NK-92 (cell line): ENCODE measurements around the gene IL4I1.

Experiments used
- DNase-seq: peaks from one replicate; lab custom pipeline; 2025; ENCODE audit not compliant: unreplicated experiment; lab: John Stamatoyannopoulos, UW

Gene IL4I1

GRCh38 chr19:49924004-49924880 lies 27.6 kb upstream of the IL4I1 start:
- DNase-seq = no peak

GRCh38 chr19:49923055-49924003 lies 26.6 kb upstream of the IL4I1 start:
- no peak for DNase-seq

- DNase-seq = no peak
Observed at GRCh38 chr19:49921871-49922795, 25.4 kb upstream of the IL4I1 start.

- no peak for DNase-seq
Observed at GRCh38 chr19:49920624-49921363, 24.1 kb upstream of the IL4I1 start.

- no peak for DNase-seq
Observed at GRCh38 chr19:49918089-49918488, 21.4 kb upstream of the IL4I1 start.

GRCh38 chr19:49916839-49917733 lies 20.4 kb upstream of the IL4I1 start:
- DNase-seq = no peak

DNA sequence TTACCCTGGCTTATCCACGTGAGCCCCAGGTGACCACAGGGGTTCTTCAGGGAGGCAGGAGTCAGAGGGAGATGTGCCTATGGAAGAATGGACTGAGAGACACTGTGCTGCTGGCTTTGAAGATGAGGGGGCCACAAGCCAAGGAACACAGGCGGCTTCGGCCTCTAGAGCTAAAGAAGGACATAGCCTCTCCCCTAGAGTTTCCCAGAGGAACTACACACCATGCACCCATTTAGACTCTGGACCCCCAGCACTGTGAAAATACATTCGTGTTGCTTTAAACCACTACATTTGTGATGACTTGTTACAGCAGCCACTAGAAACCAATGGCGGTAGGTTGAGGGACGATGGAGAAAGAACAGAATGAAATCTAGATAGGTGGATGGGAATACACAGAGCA lies 18.6 kb upstream of the IL4I1 start:
- DNase-seq = no peak

- no peak for DNase-seq
Observed at GRCh38 chr19:49913720-49914119, 17.0 kb upstream of the IL4I1 start.

GRCh38 chr19:49912965-49913685 lies 16.4 kb upstream of the IL4I1 start:
- DNase-seq = no peak

DNA sequence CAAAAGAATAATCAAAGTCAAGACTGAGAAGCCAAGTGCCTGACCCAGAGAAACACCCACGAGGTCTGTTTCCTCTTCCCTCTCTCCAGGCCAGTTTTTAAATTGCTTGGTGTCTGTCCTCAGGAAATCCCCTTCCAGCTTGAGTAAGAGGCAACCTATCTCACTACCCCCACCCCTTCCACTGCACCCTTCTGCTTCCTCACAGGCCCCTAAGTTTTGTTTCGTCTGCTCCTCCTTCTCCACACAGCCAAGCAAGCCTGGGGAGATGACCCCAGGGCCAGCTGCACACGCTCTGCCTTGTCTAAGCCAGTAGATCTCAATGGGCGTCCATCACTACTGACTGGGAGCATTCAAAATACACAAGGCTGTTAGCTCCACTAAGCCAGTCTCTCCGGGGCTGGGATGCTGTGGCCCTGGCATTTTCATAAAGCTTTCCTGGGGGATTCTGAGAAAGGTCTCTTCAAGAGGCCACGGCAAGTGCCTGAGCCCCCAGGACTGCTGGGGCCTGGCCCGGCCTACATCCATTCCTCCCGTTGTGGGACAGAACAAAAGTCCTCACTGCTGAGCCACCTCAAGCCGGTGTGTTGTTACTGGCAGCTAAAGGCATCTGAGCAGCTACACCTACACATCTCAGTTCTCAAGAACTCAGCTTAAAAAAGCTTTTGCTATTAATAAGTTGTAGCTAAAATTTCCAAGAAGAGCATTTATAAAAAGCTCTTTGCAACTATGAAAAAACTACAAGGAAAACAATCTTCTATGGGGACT lies 14.9 kb upstream of the IL4I1 start:
- DNase-seq = no peak

DNA sequence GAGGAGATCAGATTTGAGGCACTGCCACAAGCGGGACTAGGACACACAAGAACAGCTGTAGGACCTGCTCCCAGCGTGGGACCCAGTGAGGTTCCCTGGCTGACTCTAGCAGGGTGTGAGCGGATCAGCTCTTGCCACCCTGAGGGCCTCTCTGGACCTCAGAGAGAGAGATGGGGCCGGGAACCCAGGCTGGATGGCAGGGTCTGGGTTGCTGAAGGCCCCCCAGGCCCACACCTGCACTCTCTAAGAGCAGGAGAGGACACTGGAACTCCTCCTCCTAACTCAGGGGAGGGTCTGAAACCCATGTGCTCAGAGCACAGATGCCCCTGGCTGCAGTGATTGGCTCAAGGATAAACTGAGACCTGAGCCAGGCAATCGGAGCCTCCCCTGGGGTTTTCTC lies 13.5 kb upstream of the IL4I1 start:
- DNase-seq = no peak

DNA sequence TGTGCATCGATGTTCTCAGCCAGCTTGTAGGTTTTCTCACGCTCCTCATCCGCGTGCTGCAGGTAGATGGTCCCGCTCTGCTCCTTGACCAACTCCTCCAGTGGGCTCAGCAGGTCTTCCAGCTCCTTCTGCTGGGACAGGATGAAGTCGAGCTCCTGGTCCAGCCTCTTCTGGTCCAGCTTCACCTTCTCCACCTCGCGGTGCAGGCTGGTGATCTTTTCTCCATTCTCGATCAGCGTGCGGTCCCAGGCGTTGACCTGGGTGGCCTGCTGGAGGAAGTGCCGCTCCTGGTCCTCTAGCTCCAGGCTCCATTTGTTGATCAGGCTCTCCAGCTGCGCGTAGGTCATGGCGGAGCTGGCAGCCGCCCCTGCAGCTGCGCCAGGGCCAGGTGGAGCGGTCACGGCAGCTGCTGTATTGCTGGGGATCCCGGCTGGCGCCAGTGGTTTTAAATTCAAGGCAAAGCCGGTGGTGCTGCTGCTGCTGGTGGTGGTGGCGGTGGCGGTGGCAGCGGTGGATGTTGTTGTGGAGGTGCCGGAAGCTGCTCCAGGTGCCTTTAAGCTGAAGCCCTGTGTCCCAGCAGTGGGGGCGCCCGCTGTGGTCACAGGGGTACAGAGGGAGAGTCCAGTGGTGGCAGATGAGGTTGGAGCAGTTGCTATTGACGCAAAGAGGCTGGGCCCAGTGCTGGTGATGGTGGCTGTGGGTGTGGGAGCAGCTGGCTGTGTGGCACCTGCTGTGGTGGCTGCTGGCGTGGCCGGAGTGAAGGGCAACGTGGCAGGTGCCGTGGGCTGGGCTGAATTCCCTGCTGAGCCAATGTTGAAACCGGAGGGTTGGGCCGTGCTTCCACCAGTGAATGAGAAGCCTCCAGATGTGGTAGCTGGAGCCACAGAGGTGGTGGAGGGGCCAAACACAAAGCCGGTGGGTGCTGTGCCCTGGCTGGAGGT lies 12.1 kb upstream of the IL4I1 start:
- DNase-seq = no peak

DNA sequence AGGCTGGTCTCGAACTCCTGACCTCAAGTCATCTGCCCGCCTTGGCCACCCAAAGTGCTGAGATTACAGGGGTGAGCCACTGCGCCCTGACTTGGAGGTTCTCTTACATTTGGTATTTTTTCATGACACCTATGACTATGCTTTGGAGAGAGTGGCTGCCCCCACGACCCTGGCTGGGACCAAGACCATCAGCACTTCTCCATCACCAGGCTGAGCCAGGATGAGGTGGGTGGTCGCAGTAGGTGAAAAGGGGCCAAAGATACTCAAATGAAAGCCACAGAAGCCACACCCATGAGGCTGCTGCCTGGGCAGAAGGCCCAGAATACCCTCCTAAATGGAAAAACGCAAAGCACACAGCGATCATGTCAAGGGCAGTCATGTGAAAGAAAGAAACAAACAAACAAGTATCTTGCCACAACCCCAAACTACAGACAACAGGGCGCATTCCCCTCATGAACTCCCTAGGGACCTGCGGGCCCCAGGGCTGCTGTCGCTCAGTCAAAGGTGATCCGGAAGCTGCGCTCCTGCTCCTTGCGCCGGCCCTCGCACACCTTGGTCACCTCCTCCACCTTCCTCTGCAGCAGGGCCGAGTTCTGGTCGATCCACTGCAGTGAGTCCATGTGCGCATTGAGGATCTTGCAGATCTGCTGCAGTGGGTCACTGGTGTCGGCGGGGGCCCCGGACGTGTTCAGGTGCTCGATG lies 11.2 kb upstream of the IL4I1 start:
- DNase-seq = no peak

- DNase-seq = no peak
Observed at GRCh38 chr19:49906879-49907564, 10.3 kb upstream of the IL4I1 start.

- no peak for DNase-seq
Observed at GRCh38 chr19:49904136-49904535, 7.4 kb upstream of the IL4I1 start.
